Epithelial cell of proximal tubule (primary cell): ENCODE data around the gene CFAP70. TPM values are rescaled to one million over a fixed set of nuclear protein-coding genes. Genes with fewer than 3 reads are reported as not detected.
"Not testable (repeated sequence)": the region's sequence is repeated elsewhere in the genome, so short reads cannot be mapped to it uniquely, and the experiment has no call there.

Experiments
- DNase-seq: peaks from one replicate; pipeline ENCODE4 v3.0.0-alpha.2; 2011; ENCODE audit warnings: low read depth
- H3K4me3 ChIP-seq: 2 replicates; pipeline ENCODE4 v1.5.1; 2011; ENCODE audit warnings: low read depth, mild to moderate bottlenecking, low read length
- total RNA-seq: library from RNA; depleted of rRNA; stranded (reverse); fragments of >200 nt; gene quantifications from 2 replicates; pipeline ENCODE4 v1.2.3, GENCODE V29; 2015
- TF ChIP-seq, protein P1 (sequence below): conservative IDR thresholded peaks from 2 replicates; pipeline ENCODE4 v1.5.1; 2012; ENCODE audit warnings: low read depth, mild to moderate bottlenecking, low read length

The CFAP70 gene
- total RNA-seq, 1 donor from 2014 or later = 0.98 TPM

DNA sequence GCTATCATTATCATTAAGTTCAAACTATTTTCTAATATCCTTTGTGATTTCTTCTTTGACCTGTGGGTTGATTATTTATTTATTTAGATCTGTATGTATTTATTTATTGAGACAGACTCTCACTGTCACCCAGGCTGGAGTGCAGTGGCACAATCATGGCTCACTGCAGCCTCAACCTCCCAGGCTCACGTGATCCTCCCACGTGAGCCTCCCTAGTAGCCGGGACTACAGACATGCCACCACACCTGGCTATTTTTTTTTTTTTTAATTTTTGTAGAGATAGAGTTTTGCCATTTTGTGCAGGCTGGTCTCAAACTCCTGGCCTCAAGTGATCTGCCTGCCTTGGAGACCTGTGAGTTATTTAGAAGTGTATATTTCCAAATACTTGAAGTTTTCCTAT is 77.6 kb downstream of the CFAP70 start:
- TF ChIP-seq, protein P1, sequence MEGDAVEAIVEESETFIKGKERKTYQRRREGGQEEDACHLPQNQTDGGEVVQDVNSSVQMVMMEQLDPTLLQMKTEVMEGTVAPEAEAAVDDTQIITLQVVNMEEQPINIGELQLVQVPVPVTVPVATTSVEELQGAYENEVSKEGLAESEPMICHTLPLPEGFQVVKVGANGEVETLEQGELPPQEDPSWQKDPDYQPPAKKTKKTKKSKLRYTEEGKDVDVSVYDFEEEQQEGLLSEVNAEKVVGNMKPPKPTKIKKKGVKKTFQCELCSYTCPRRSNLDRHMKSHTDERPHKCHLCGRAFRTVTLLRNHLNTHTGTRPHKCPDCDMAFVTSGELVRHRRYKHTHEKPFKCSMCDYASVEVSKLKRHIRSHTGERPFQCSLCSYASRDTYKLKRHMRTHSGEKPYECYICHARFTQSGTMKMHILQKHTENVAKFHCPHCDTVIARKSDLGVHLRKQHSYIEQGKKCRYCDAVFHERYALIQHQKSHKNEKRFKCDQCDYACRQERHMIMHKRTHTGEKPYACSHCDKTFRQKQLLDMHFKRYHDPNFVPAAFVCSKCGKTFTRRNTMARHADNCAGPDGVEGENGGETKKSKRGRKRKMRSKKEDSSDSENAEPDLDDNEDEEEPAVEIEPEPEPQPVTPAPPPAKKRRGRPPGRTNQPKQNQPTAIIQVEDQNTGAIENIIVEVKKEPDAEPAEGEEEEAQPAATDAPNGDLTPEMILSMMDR = no peak
- H3K4me3 ChIP-seq = no peak overlapping the region
- no peak for DNase-seq

DNA sequence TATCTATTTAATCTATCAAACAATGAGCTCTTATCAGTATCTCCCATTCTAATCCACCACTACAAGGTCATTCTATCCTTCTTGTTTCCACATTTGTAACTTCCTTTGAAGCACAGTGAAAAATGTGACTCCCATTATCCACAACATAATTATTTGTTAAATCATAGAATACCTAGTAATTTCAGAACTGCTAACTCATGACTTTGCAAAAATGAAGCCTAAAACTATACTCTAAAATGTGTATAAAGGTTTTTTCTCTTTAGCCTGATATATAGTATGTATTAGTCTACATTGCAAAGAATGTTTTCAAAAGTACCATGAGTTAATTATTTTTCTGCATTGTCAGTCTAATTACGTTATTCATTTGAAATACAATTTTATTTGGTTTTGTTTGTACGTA is 94.2 kb downstream of the CFAP70 start:
- DNase-seq = no peak
- TF ChIP-seq, protein P1 = no peak
- no peak overlapping the region for H3K4me3 ChIP-seq

DNA sequence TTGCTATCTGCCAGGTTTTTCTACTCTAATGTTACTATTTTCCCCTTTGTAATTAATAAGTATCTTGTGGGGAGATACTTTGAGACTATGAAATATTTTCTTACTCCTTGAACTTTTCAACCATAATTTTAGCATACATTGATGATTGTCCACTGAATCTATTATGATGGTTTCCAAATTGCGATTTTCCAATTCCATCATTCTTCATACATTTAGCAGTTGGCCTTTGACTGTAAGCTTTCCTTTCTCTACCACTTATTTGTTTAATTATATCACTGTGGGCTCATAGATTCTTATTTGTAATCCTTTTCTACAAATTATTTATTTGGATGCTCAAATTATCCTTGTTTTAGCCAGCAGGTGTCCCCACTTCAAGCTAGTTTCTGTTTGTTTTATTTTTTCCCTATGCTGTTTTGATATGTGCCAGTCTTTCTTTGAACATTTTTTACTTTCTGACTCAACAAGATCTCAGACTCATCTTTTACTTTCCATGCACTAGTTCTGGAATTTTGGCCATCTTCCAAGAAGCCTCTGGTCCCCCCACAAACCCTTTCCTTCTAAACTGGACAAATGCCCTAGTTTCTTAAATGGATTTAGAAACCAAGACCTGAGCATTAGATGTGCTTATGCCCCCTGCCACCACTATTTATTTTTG is 94.8 kb downstream of the CFAP70 start:
- H3K4me3 ChIP-seq = no peak overlapping the region
- TF ChIP-seq, protein P1 = peak; percentile 62
- DNase-seq = no peak

DNA sequence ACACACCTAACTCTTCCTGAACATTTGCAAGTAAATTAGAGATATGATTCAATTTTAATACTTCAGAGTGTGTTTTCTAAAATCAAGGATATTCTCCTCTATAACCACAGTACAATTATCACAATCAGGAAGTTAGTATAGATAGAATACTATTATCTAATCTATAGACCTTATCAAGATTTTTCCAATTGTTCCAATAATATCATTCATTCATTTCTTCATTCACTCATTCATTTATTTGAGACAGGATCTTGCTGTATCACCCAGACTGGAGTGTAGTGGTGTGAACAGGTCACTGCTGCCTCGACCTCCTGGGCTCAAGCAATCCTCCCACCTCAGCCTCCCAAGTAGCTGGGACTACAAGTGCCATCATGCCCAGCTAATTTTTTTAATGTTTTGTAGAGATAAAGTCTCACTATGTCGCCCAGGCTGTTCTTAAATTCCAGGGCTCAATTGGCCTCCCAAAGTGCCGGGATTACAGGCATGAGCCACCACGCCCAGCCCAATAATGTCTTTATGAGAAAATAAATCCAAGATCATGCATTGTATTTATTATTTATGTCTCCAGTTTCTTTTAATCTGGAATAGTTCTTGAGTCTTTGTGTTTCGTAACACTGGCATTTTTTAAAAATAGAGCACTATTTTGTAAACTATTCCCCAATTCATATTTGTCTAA is 95.6 kb downstream of the CFAP70 start:
- no peak overlapping the region for H3K4me3 ChIP-seq
- TF ChIP-seq, protein P1 = no peak
- no peak for DNase-seq

DNA sequence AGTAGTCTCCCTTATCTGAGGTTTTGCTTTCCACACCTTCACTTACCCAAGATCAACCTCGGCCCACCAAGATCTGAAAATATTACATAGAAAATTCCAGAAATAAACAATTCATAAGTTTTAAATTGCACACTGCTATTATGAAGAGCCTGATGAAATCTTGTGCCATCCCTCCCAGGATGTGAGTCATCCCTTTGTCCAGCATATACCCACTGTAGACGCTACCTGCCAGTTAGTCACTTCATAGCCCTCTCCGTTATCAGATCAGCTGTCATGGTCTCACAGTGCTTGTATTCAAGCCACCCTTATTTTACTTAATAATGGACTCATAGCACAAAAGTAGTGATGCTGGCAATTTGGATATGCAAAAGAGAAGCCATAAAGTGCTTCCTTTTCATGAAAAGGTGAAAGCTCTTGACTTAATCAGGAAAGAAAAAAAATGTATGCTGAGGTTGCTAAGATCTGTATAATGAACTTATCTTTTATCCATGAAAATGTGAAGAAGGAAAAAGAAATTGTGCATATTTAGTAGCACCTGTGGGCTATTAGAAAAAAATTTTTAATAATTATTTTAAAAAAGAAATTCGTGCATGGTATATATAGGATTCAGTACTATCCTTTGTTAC is 96.4 kb downstream of the CFAP70 start:
- DNase-seq = peak; percentile 75
- no peak overlapping the region for H3K4me3 ChIP-seq
- TF ChIP-seq, protein P1 = no peak

DNA sequence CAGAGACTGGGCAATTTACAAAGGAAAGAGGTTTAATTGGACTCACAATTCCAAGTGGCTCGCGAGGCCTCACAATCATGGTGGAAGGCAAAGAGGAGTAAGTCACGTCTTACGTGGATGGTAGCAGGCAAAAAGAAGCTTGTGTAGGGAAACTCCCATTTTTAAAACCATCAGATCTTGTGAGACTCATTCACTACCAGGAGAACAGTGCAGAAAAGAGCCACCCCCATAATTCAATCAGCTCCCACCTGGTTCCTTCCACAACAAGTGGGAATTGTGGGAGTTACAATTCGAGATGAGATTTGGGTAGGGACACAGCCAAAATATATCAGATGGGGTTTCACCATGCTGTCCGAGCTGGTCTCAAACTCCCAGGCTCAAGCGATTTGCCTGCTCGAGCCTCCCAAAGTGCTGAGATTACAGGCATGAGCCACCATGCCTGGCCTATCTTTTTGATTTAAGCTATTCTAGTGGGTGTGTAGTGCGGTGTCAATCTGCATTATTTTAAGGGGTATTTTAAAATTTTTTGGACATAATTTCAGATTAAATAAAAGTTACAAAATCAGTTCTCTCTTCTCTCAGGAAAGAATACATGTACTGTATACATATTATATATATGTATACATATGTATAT is 97.2 kb downstream of the CFAP70 start:
- H3K4me3 ChIP-seq = no peak overlapping the region
- DNase-seq = no peak
- TF ChIP-seq, protein P1 = no peak

DNA sequence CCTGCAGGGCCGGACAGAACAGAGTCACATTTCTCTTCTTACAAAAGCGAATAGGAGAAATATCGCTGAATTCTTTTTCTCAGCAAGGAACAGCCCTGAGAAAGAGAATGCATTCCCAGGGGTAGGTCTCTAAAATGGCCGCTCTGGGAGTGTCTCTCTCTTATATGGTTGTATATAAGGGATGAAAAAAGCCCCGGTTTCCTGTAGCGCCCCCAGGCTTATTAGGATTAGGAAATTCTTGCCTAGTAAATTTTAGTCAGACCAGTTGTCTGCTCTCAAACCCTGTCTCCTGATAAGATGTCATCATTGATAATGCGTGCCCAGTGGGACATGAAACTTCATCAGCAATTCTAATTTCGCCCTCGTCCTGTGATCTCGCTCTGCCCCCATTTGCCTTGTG is 100.1 kb downstream of the CFAP70 start:
- not testable (repeated sequence) for DNase-seq, H3K4me3 ChIP-seq
